ENCODE data around the gene TTLL10. TPM values are rescaled to one million over a fixed set of nuclear protein-coding genes. Genes with fewer than 3 reads are reported as not detected.

The TTLL10 gene
- total RNA-seq, 4 donors from 2014 or later = 0.23 TPM; not detected in 3

DNA sequence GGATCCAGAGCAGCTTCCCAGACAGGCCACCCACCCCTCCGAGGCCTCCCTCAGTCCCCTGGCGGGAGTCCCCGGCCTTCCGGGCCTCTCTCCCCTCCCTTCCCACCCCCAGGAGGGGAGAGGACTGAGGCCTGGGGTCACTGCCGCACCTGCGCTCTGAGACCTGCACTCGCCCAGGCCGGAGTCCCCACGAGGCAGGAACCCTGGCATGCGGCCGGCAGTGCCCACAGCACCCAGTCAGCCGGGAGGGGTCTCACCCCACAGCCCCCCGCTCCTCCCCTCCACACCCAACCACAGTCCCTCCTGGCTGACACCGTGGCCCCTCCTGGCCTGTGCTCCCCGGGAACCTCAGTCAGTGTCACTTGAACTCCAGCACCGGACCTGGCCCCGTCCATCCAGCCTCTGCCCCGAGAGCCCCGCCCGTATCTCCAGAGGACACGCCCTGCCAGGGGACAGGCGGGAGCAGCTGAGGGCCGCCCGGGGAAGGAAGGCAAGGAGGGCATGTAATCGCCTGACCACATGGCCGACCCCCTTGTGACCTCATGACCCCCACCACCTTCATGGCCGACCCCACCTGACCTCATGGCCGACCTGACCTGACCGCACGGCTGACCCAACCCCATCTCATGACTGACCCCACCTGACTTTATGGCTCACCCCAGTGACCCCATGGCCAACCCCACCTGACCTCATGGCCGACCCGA is 28.7 kb upstream of the TTLL10 start:
- Histone ChIP-seq H3K36me3 (no peaks in the 10 kb centered on the region), H3K27ac (no peak overlapping the region), H3K9me3 (no peaks in the 10 kb centered on the region), H3K4me1 (no peaks in the 10 kb centered on the region), H3K4me3 (no peak overlapping the region), H3K27me3 (peaks cover 76% of the 10 kb centered on the region)
- no peak for TF ChIP-seq POLR2AphosphoS5 (IDR thresholded peaks at IDR 0.05)
- no peak for TF ChIP-seq EP300 (IDR thresholded peaks at IDR 0.05)
- TF ChIP-seq POLR2A (IDR thresholded peaks at IDR 0.05) = no peak
- TF ChIP-seq, protein P1, sequence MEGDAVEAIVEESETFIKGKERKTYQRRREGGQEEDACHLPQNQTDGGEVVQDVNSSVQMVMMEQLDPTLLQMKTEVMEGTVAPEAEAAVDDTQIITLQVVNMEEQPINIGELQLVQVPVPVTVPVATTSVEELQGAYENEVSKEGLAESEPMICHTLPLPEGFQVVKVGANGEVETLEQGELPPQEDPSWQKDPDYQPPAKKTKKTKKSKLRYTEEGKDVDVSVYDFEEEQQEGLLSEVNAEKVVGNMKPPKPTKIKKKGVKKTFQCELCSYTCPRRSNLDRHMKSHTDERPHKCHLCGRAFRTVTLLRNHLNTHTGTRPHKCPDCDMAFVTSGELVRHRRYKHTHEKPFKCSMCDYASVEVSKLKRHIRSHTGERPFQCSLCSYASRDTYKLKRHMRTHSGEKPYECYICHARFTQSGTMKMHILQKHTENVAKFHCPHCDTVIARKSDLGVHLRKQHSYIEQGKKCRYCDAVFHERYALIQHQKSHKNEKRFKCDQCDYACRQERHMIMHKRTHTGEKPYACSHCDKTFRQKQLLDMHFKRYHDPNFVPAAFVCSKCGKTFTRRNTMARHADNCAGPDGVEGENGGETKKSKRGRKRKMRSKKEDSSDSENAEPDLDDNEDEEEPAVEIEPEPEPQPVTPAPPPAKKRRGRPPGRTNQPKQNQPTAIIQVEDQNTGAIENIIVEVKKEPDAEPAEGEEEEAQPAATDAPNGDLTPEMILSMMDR (IDR thresholded peaks at IDR 0.05) = no peak
- 20 to 85% methylated on average over 1 to 10 of the region's 32 CpGs for WGBS, 2 donors (ENCODE audit: low coverage in 1 of 2)
- ATAC-seq = no peak

DNA sequence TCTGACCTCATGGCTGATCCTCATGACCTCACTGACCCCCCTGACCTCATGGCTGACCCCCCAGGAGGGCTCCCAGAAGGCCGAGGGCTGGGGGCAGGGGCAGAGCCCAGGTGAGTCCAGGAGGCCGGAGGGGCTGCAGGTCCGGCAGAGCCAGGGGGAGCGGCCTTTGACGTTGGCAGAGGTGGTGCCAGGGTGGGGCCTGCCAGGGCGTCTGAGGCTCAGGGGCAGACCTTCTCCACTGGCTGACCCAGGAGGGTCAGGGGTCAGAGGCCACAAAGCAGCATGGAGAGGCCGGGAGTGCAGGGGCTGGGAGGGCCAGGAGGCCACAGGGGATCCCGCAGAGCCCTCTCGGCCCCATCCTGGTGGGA is 28.1 kb upstream of the TTLL10 start:
- no peaks in the 10 kb centered on the region for H3K9me3 ChIP-seq
- TF ChIP-seq POLR2A (IDR thresholded peaks at IDR 0.05) (no peak), EP300 (IDR thresholded peaks at IDR 0.05) (no peak), POLR2AphosphoS5 (IDR thresholded peaks at IDR 0.05) (no peak)
- TF ChIP-seq, protein P1 (IDR thresholded peaks at IDR 0.05) = no peak
- no peak for ATAC-seq
- H3K4me1 ChIP-seq = no peaks in the 10 kb centered on the region
- no CpG with 5 or more reads among the region's 9 CpGs for WGBS, 2 donors (ENCODE audit: low coverage in 1 of 2)
- no peak overlapping the region for H3K4me3 ChIP-seq
- H3K27me3 ChIP-seq = peaks cover 74% of the 10 kb centered on the region
- no peak overlapping the region for H3K27ac ChIP-seq
- H3K36me3 ChIP-seq = no peaks in the 10 kb centered on the region

DNA sequence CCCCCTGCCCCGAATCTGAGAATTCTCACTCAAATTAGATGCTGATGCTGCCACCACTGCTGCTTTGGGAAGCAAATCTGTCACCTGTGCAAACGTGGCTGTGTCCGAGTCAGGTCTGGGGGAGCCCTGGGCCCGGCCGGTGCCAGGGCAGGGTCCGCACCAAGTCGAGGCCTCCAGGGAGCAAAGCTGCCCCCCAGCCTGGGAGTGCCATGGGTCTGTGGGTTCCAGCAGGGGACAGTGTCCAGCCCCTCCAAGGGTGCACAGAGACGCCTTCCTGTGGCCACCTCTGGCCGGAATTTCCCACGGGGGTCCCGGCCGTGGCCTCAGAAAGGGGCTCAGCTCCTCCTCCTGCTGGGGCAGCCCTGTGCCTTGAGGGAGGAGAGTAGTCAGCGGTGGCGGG is 27.7 kb upstream of the TTLL10 start:
- no peak for ATAC-seq
- WGBS, 2 donors (ENCODE audit: low coverage in 1 of 2) = no CpG with 5 or more reads among the region's 14 CpGs
- H3K27me3 ChIP-seq = peaks cover 69% of the 10 kb centered on the region

DNA sequence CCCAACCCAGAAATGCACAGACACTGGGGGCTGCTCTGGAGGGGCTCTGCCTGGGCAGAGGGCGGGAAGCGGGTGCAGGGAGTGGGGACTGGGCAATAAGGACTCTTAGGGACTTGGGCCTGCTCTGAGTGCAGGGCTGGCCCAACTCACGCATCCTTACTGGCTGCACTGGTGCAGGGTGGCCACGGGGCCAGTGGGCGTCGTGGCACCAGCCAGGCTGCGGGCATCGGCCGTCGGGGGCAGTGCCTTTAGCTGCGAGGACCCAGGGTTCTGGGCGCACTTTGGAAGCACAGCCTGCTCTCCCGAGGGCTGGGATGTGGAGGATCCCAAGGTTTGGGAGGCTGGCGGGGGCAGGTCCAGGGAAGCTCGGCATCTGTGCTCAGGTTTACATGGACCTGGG is 27.1 kb upstream of the TTLL10 start:
- Histone ChIP-seq H3K4me1 (no peaks in the 10 kb centered on the region), H3K4me3 (no peak overlapping the region), H3K27ac (no peak overlapping the region), H3K9me3 (no peaks in the 10 kb centered on the region), H3K27me3 (peaks cover 66% of the 10 kb centered on the region), H3K36me3 (no peaks in the 10 kb centered on the region)
- ATAC-seq = no peak
- TF ChIP-seq, protein P1 (IDR thresholded peaks at IDR 0.05) = no peak
- TF ChIP-seq EP300 (IDR thresholded peaks at IDR 0.05) (no peak), POLR2AphosphoS5 (IDR thresholded peaks at IDR 0.05) (no peak)
- no CpG with 5 or more reads among the region's 15 CpGs for WGBS, 2 donors (ENCODE audit: low coverage in 1 of 2)

More for the DNA sequence above, 27.7 kb upstream of the TTLL10 start:
- TF ChIP-seq POLR2A (IDR thresholded peaks at IDR 0.05) (no peak), POLR2AphosphoS5 (IDR thresholded peaks at IDR 0.05) (no peak), EP300 (IDR thresholded peaks at IDR 0.05) (no peak)
- TF ChIP-seq, protein P1 (IDR thresholded peaks at IDR 0.05) = no peak
- H3K9me3 ChIP-seq = no peaks in the 10 kb centered on the region
- no peaks in the 10 kb centered on the region for H3K36me3 ChIP-seq
- no peak overlapping the region for H3K4me3 ChIP-seq
- no peaks in the 10 kb centered on the region for H3K4me1 ChIP-seq
- no peak overlapping the region for H3K27ac ChIP-seq

DNA sequence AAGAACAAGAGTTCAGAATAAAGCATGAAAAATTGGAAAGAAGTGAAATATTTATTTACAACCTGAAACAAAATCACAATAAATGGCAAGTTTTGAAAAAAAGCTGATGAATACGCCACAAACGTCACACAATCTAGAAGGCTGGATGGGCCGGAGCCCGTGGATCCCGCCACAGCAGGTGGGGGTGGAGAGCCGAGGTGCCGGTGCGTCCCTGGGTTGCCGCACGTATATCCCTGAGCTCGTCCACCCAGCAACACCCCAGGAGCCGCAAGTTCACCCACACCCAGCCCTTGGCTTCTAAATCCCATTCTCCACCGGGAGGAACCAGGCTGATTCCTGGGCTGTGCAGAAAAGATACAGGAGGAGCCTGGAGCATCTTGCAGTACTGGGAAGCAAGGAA is 25.6 kb upstream of the TTLL10 start:
- Histone ChIP-seq H3K4me1 (no peaks in the 10 kb centered on the region), H3K4me3 (no peak overlapping the region), H3K27ac (no peak overlapping the region), H3K36me3 (no peaks in the 10 kb centered on the region), H3K27me3 (peaks cover 52% of the 10 kb centered on the region), H3K9me3 (no peaks in the 10 kb centered on the region)
- no peak for TF ChIP-seq POLR2A (IDR thresholded peaks at IDR 0.05)
- TF ChIP-seq EP300 (IDR thresholded peaks at IDR 0.05) = no peak
- WGBS, 2 donors (ENCODE audit: low coverage in 1 of 2) = 80 to 88% methylated on average over 7 to 11 of the region's 13 CpGs
- no peak for ATAC-seq

Data from gastroesophageal sphincter (tissue), 4 donors.